Measurements from ENCODE around the gene UTRN. TPM values are rescaled to one million over a fixed set of nuclear protein-coding genes. Genes with fewer than 3 reads are reported as not detected.

Gene UTRN
- total RNA-seq, 2 donors from 2014 or later, result 72.7 to 80.1 TPM

DNA sequence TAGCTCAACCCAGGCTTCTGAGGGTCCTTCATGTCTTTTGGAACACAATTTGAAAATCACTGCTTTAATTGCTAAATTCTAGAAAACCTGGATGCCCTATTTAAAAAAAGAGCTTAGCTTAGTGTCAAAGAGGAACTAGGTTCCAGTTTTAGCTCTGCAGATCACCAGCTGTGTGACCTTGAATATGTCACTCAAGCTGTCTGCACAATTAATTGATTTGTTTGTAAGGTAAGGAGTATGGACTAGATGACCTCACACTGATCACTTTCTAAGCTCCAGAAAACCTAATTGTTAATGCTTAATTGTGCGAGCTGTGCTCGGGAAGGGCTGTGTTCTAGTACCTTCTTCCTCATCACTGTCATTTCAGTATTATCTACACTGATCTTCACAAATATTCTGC is 26.2 kb downstream of the UTRN start:
- Histone ChIP-seq H3K27ac (no peak overlapping the region), H3K4me1 (no peaks in the 10 kb centered on the region), H3K27me3 (no peaks in the 10 kb centered on the region), H3K9me3 (no peaks in the 10 kb centered on the region), H3K4me3 (no peak overlapping the region), H3K36me3 (no peaks in the 10 kb centered on the region), H3K9ac (ENCODE audit: low read depth in 2 of 2, low read length in 2 of 2) (no peak overlapping the region)
- DNase-seq, result no peak
- intact Hi-C loops (cut with DNase I), result no loop called here
- TF ChIP-seq, protein P1, sequence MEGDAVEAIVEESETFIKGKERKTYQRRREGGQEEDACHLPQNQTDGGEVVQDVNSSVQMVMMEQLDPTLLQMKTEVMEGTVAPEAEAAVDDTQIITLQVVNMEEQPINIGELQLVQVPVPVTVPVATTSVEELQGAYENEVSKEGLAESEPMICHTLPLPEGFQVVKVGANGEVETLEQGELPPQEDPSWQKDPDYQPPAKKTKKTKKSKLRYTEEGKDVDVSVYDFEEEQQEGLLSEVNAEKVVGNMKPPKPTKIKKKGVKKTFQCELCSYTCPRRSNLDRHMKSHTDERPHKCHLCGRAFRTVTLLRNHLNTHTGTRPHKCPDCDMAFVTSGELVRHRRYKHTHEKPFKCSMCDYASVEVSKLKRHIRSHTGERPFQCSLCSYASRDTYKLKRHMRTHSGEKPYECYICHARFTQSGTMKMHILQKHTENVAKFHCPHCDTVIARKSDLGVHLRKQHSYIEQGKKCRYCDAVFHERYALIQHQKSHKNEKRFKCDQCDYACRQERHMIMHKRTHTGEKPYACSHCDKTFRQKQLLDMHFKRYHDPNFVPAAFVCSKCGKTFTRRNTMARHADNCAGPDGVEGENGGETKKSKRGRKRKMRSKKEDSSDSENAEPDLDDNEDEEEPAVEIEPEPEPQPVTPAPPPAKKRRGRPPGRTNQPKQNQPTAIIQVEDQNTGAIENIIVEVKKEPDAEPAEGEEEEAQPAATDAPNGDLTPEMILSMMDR (IDR thresholded peaks at IDR 0.05), result no peak

DNA sequence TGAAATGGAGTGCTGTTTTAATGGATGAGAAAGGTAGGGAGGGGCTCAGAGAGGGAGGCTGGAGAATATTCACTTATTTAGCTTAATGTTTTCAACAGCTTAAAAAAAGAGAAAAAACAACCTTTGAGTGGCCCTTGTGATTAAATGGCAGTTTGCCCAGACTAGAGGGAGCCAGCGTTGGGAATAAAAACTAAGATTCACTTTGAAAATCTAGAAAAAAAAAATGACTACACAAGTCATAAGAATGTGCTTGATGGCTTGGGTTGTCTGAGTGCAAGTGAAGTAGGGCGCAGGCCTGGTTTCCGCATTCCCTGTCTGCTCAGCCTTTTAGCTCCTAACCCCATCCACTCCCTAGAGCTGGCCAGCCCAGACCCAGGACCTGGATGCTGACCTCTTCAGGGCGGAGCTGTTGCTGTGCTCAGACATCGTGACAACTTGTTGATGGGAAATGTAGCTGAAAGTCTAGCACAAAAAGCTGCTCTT is 28.9 kb downstream of the UTRN start:
- DNase-seq, result no peak
- TF ChIP-seq, protein P1 (IDR thresholded peaks at IDR 0.05), result no peak
- no peak overlapping the region for H3K27ac ChIP-seq

DNA sequence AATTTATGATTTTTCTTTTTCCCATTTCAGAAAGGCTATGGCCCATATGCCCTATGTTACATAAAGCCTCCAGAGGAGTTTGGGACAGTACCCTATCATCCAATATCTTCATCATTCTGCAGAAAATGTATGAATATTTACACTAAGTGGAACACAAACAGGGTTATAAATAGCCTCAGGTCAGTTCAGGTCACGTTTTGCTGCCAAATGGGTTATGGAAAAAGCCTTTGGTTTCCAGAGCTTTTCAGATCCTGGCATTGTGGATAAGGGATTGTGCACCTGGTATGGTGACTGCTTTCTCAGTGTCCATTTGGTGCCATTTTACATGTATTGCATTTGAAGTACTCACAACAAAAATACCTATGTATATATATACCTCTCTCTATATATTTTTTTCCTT is 29.4 kb downstream of the UTRN start:
- H3K27me3 ChIP-seq, result no peaks in the 10 kb centered on the region
- H3K4me3 ChIP-seq, result no peak overlapping the region
- no peaks in the 10 kb centered on the region for H3K9me3 ChIP-seq
- TF ChIP-seq, protein P1 (IDR thresholded peaks at IDR 0.05), result no peak
- DNase-seq, result no peak
- no peaks in the 10 kb centered on the region for H3K36me3 ChIP-seq
- H3K27ac ChIP-seq, result no peak overlapping the region
- H3K9ac ChIP-seq (ENCODE audit: low read depth in 2 of 2, low read length in 2 of 2), result no peak overlapping the region
- H3K4me1 ChIP-seq, result no peaks in the 10 kb centered on the region
- intact Hi-C loops (cut with DNase I), result no loop called here

More for the DNA sequence above, 28.9 kb downstream of the UTRN start:
- intact Hi-C loops (cut with DNase I), result no loop called here
- Histone ChIP-seq H3K4me1 (no peaks in the 10 kb centered on the region), H3K27me3 (no peaks in the 10 kb centered on the region), H3K36me3 (no peaks in the 10 kb centered on the region), H3K9ac (ENCODE audit: low read depth in 2 of 2, low read length in 2 of 2) (no peak overlapping the region), H3K4me3 (no peak overlapping the region), H3K9me3 (no peaks in the 10 kb centered on the region)

DNA sequence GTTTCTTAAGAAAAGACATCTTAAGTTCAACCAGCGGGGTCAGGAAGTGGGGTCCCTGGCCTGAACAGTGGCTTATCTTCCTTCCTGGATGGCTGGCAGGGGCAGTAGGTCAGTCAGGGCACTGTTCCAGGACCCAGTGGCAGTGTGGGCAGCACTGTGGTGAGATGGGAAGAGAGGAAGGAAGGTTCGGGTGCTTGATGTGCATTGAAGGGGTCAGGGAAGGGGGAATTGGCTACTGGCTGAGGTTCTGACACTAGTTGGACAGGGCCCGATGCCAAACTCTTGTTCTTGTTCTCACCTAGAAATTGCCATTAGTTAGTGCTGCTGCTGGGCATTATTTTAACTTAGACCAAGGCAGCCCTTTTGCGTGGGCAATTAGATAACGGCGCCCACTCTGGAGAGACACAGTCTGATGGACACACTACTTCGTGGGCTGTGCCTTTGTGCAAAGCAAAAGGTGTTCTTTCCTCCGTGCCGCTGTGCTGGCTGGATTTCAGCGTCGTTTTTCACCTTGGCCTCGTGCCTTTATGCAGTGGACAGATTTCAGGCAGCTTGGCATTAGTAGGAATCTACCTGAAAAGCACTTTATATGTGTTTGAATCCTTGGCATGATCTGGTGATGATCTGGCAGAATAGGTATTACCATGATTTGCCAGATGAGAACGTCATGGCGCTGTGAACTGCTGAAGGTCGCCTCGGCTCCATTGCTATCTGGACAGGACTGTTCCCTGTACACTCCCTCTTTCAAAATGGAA is 30.3 kb downstream of the UTRN start:
- Histone ChIP-seq H3K27ac (no peak overlapping the region), H3K9me3 (no peaks in the 10 kb centered on the region), H3K9ac (ENCODE audit: low read depth in 2 of 2, low read length in 2 of 2) (no peak overlapping the region), H3K36me3 (no peaks in the 10 kb centered on the region), H3K4me3 (no peak overlapping the region), H3K27me3 (no peaks in the 10 kb centered on the region), H3K4me1 (no peaks in the 10 kb centered on the region)
- TF ChIP-seq, protein P1 (IDR thresholded peaks at IDR 0.05), result no peak
- intact Hi-C loops (cut with DNase I), result no loop called here
- no peak for DNase-seq

DNA sequence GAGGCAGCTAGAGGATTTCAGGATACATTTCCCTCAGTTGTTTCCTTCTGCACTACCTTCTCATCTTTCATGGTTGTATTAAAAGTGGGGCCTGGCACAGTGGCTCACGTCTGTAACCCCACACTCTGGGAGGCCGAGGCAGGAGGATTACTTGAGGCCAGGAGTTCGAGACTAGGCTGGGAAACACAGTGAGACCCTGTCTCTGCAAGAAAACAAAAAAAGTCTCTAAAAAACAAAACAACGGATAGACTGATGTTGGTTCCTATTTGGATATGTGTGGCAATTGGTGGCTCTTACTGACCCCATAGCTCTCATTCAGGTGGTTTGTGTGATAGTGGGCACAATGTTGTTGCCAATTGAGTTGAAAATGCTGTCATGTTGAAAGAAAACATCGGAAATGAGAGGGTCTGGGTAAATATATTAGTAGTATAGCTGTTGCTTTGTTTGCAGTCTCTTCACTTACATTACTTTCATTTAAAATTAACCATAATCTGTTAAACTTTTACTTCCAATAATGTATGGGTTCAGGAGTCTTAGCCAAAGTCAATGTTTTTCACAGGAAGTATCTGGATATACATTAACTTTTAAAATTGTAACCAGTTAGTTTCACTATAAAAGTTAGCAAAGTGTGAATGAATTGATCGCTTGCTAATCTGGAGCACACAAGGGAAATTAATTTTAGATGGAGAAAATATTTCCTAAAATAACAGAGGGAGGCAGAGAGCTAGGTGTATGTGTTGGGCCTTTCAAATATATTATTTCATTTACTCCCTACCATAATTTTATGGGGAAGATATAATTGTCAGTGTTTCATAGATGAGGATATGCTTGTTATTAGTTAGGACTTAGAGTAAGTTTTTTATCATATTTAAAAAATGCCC is 31.1 kb downstream of the UTRN start:
- H3K9ac ChIP-seq (ENCODE audit: low read depth in 2 of 2, low read length in 2 of 2), result no peak overlapping the region
- DNase-seq, result no peak
- intact Hi-C loops (cut with DNase I), result no loop called here

More for the DNA sequence above, 31.1 kb downstream of the UTRN start:
- Histone ChIP-seq H3K4me1 (no peaks in the 10 kb centered on the region), H3K27ac (no peak overlapping the region), H3K36me3 (no peaks in the 10 kb centered on the region), H3K27me3 (no peaks in the 10 kb centered on the region), H3K4me3 (no peak overlapping the region), H3K9me3 (no peaks in the 10 kb centered on the region)
- TF ChIP-seq, protein P1 (IDR thresholded peaks at IDR 0.05), result no peak

Measured in colonic mucosa (tissue), 4 donors.